ENCODE data around the gene HSD11B2. TPM values are rescaled to one million over a fixed set of nuclear protein-coding genes. Genes with fewer than 3 reads are reported as not detected.

HSD11B2 gene
- total and polyA plus RNA-seq, 10 of the 15 experiments (the other 5 are each of a cell fraction or from before 2014, with no cell fraction given), result 0.09 to 0.34 (median 0.21) TPM; not detected in 2

- TF ChIP-seq NKRF (conservative IDR thresholded peaks at IDR 0.05) (no peak), MYB (IDR thresholded peaks at IDR 0.05; ENCODE audit: borderline replicate concordance, low read depth, low read length) (no peak), YBX1 (IDR thresholded peaks at IDR 0.05) (no peak)
These were observed 43.9 kb downstream of the HSD11B2 start (continued) for GRCh38 chr16:67474551-67475455.

- intact Hi-C loops (cut with micrococcal nuclease; ENCODE audit: unreplicated experiment) (no loop called here), in situ Hi-C loops (cut with MboI) (no loop called here)
- no peak for DNase-seq (ENCODE audit: low read depth, low spot score)
- peaks cover 22% of the 10 kb centered on the region for H3K4me1 ChIP-seq (ENCODE audit: control insufficient read depth, insufficient read depth, low read length)
- no peak overlapping the region for H3K27ac ChIP-seq (ENCODE audit: control insufficient read depth, insufficient read depth)
- BruUV-seq (replicated peaks), result no TSS peak
- no peak overlapping the region for H3K4me2 ChIP-seq (ENCODE audit: control insufficient read depth, insufficient read depth)
- SMC1A ChIA-PET (ENCODE audit: uncharacterized antibody, unreplicated experiment), result interaction anchor here (7.0 kb wide), 1 partner anchor 37 kb away, joined by 88 read pairs; no protein-coding TSS in a partner anchor
- CTCF ChIA-PET, result interaction anchor here (1.0 to 8.2 kb wide), 3 partner anchors 15 to 51 kb away, joined by 4 to 252 read pairs (median 20); no protein-coding TSS in a partner anchor
- no peak for FAIRE-seq
- H4K20me1 ChIP-seq (ENCODE audit: control insufficient read depth, insufficient read depth), result no peaks in the 10 kb centered on the region; the same call in 1 of the 2 replicates
- H3K4me3 ChIP-seq, result no peak overlapping the region
- 94% methylated on average over 8 of the region's 8 CpGs for WGBS (ENCODE audit: insufficient coverage, insufficient replicate concordance, low lambda C conversion rate, missing lambda C conversion rate)
- no peaks in the 10 kb centered on the region; a peak in 1 of 4 replicates for H3K36me3 ChIP-seq (ENCODE audit: control insufficient read depth in 2 of 2, insufficient read depth in 2 of 2, low read length in 1 of 2)
- no peak for ATAC-seq
- RAD21 ChIA-PET (ENCODE audit: unreplicated experiment), result interaction anchor here (0.7 to 1.5 kb wide), 2 partner anchors 50 to 349 kb away, joined by 3 to 4 read pairs; no protein-coding TSS in a partner anchor
- H2AFZ ChIP-seq (ENCODE audit: control insufficient read depth, low read depth, low read length), result no peak overlapping the region
- H3K27me3 ChIP-seq (replicated peaks in 1 of 2; ENCODE audit: control insufficient read depth in 2 of 2, insufficient read depth in 2 of 2, low read length in 1 of 2), result no peaks in the 10 kb centered on the region
- no peaks in the 10 kb centered on the region for H3K9me3 ChIP-seq (replicated peaks; ENCODE audit: control insufficient read depth, insufficient read depth, low read length)
- peaks cover 69% of the 10 kb centered on the region for H3K79me2 ChIP-seq (ENCODE audit: control insufficient read depth, insufficient read depth, low read length)
- POLR2A ChIA-PET, result interaction anchor here (0.7 kb wide), 1 partner anchor 190 kb away, joined by 7 read pairs; no protein-coding TSS in a partner anchor
- no peak overlapping the region for H3K9ac ChIP-seq (ENCODE audit: control insufficient read depth, insufficient read depth, low read length)
- TF ChIP-seq LARP7 (IDR thresholded peaks at IDR 0.05) (no peak), CHD1 (IDR thresholded peaks at IDR 0.05; ENCODE audit: low read depth, low read length) (no peak), TARDBP (IDR thresholded peaks at IDR 0.05; ENCODE audit: borderline replicate concordance) (no peak), GATAD2B (conservative IDR thresholded peaks at IDR 0.05; ENCODE audit: low read depth) (no peak), GABPA (IDR thresholded peaks at IDR 0.05; ENCODE audit: low read depth) (no peak), EP300 (IDR thresholded peaks at IDR 0.05; ENCODE audit: borderline replicate concordance in 1 of 2, control insufficient read depth in 1 of 2, low read depth in 2 of 2, low read length in 2 of 2) (no peak), NBN (IDR thresholded peaks at IDR 0.05) (no peak), PBX3 (IDR thresholded peaks at IDR 0.05; ENCODE audit: insufficient replicate concordance, low read depth, low read length) (no peak)
- TF ChIP-seq, protein P1, sequence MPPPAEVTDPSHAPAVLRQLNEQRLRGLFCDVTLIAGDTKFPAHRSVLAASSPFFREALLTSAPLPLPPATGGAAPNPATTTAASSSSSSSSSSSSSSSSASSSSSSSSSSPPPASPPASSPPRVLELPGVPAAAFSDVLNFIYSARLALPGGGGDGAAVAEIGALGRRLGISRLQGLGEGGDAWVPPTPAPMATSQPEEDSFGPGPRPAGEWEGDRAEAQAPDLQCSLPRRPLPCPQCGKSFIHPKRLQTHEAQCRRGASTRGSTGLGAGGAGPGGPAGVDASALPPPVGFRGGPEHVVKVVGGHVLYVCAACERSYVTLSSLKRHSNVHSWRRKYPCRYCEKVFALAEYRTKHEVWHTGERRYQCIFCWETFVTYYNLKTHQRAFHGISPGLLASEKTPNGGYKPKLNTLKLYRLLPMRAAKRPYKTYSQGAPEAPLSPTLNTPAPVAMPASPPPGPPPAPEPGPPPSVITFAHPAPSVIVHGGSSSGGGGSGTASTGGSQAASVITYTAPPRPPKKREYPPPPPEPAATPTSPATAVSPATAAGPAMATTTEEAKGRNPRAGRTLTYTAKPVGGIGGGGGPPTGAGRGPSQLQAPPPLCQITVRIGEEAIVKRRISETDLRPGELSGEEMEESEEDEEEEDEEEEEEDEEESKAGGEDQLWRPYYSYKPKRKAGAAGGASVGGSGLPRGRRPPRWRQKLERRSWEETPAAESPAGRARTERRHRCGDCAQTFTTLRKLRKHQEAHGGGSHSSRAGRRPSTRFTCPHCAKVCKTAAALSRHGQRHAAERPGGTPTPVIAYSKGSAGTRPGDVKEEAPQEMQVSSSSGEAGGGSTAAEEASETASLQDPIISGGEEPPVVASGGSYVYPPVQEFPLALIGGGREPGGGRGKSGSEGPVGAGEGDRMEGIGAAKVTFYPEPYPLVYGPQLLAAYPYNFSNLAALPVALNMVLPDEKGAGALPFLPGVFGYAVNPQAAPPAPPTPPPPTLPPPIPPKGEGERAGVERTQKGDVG (CRISPR knock-in tag; IDR thresholded peaks at IDR 0.05), result no peak
These were observed 47.1 kb downstream of the HSD11B2 start for GRCh38 chr16:67477960-67478554.
